GM18867 (cell line): ENCODE results near the gene AKR1C3.
"Not testable (repeated sequence)": the region's sequence is repeated elsewhere in the genome, so short reads cannot be mapped to it uniquely, and the experiment has no call there.

Source experiments
- ATAC-seq: cut with Tn5 transposase; IDR thresholded peaks from one replicate; pipeline ENCODE4 v1.9.1; 2021; ENCODE audit warnings: mild to moderate bottlenecking, moderate library complexity; ENCODE audit not compliant: unreplicated experiment

AKR1C3 gene

DNA sequence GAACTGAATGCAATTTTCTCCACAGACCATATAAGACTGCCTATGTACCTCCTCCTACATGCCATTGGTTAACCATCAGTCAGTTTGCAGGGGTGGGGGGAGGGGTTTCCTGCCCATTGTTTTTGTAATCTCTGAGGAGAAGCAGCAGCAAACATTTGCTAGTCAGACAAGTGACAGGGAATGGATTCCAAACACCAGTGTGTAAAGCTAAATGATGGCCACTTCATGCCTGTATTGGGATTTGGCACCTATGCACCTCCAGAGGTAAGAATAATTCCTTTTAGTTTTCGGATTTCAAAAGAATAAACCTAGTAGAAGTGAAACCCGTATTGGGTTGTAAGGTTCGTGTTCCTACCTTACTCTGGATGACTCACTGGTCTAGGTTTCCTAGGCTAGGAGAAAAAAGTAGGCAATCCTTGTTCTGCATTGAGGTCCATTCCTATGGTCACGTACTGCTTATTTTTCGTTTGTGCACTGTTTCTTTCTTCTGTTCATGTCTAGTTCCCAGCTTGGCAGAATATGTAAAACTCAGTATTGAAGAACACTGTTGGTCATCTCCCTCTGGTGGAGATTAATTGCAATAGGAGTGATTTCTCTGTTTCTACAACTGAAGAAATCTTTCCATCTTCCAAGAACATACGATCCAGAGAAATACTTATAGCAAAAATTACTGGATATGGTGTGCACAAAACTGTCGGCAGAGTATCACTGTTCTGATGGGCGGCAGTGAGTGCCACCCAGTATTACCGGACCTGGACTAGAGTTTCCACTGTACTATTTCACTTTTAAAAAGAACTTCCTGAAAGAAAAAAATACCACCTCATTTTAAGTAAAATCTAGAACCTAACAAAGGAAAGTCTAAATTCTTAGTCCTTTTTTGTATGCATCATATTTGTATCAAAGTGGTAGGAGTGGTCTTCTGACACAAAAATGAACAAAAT lies at the start of gene AKR1C3:
AKR1C3 (plus strand) TSS at position 150 of the 941 bp plus-strand sequence; CDS start at position 181, 31 bp downstream.
- no peak for ATAC-seq

DNA sequence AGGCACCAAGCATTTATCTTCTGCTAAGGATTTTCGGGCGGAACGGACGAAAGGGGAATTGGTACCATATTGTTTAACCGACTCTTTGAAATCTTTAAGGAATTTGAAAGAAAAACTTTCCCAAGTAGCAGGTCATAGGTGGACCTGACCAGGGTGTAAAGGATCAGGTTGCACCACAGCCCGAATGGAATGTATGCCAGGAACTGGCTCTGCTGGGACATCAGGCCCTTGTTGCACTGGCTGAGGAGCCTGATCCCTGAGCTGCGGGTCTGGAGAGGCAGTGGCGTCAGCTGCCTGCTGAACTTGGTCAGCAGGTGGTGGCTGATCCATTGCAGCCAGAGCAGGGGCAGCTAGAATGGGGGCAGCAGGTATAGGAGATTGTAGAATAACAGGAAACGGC lies 49.1 kb upstream of the AKR1C3 start:
- no peak for ATAC-seq

DNA sequence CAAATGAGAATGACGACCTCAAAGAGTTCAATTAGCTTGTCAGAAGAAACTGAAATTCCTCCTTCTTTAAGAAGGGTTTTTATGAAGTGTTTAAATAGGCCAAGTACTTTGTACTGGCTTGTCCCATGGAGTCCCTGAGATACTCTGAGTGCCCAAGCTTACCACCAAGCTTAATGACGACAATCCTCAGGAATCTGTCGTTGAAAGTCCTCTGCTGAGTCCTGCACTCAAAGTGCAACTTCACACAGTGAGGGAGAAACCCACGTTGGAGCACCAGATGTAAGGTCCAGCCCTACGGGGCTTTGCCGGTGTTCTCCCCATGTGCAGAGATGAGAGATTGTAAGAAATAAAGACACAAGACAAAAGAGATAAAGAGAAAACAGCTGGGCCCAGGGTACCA lies 47.8 kb upstream of the AKR1C3 start:
- ATAC-seq = no peak

DNA sequence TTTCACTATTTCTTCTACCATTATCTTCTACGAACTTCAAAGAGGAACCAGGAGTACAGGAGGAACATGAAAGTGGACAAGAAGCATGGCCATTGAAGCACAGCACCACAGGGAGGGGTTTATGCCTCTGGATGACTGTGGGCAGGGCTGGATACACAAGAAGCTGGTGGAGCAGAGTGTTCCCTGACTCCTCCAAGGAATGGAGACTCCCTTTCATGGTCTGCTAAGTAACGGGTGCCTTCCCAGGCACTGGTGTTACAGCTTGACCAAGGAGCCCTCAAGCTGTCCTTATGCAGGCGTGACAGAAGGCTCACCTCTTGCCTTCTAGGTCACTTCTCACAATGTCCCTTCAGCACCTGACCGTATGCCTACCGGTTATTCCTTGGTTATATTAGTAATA lies 47.2 kb upstream of the AKR1C3 start:
- ATAC-seq = not testable (repeated sequence)

DNA sequence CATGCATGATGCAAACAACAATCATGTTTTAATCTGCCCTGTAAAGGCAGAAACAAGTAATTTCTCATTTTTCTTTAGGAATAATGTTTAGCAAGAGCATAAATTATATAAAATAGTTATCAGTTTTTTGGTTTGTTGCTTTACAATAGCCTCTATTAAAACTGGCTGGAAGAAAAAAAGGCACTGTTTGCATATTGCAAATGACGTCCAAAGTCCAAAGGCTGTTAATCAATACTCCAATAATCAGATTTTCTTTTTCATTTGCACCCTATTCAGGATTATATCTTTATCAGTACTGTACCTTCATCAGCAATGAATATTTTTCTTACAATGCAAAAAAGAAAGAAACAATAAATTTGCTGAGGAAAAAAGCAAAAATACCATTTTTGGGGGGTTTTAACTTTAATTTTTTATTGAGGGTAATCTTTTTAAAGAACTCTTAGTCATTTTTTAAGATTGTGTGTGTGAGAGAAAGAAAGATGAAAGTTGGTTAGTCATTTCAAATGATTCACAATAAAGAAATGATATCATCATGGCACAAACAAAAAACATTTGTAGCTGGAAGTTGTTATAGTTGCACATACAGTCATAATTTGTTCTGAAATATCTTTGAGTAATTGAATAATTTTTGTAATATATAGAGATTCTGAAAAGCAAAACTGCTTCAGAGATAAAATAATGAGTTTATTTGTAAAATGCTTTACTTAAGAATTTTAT lies 46.1 kb upstream of the AKR1C3 start:
- no peak for ATAC-seq

DNA sequence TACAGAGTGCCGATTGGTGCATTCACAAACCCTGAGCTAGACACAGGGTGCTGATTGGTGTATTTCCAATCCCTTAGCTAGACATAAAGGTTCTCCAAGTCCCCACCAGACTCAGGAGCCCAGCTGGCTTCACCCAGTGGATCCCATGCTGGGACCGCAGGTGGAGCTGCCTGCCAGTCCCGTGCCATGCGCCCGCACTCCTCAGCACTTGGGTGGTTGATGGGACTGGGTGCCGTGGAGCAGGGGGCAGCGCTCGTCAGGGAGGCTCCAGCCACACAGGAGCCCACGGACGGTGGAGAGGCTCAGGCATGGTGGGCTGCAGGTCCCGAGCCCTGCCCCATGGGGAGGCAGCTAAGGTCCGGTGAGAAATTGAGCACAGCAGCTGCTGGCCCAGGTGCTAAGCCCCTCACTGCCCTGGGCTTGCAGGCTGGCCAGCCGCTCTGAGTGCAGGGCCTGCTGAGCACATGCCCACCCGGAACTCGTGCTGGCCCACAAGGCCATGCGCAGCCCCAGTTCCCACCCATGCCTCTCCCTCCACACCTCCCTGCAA lies 41.2 kb upstream of the AKR1C3 start:
- ATAC-seq = not testable (repeated sequence)

DNA sequence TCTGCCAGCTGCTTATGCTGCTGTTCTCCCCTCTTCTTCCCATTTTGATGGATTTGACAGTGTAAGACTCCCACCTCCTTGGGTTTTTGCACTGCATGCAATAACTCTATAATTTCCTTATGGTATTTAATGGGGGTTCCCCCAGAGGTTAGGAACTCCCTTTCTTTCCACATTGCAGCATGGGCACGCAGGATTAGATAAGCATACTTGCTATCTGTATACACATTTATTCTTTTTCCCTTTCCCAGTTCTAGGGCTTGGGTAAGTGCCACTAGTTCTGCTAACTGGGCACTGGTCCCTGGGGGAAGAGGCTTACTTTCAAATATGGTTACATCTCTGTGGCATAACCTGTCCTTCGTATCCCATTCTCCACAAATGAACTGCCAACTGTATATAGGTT lies 39.4 kb upstream of the AKR1C3 start:
- not testable (repeated sequence) for ATAC-seq

DNA sequence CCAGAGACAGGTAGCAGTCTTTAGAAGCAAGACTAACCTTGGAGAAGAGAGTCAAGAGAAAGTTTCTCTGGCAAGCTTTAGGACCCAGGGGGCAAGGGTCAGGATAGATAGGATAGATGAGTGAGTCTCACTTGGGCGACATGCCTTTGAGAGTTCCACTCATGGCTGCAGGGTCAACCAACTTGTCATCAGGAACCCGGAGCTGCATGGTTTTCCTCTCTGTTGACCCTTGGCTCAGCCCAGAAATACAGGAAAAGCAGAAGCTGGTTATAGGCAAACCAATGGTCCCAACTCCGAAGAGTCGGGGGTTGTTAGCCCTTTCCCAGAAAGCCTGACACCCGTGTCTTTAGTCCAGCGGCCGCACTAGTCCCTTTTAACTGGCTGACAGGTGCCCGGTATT lies 34.9 kb upstream of the AKR1C3 start:
- not testable (repeated sequence) for ATAC-seq

DNA sequence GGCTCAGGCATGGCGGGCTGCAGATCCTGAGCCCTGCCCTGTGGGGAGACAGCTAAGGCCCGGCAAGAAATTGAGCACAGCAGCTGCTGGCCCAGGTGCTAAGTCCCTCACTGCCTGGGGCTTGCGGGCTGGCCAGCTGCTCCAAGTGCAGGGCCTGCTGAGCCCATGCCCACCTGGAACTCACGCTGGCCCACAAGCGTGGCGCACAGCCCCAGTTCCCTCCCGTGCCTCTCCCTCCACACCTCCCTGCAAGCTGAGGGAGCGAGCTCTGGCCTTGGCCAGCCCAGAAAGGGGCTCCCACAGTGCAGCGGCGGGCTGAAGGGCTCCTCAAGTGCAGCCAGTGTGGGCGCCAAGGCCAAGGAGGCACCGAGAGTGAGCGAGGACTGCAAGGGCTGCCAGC lies 33.4 kb upstream of the AKR1C3 start:
- ATAC-seq = not testable (repeated sequence)

DNA sequence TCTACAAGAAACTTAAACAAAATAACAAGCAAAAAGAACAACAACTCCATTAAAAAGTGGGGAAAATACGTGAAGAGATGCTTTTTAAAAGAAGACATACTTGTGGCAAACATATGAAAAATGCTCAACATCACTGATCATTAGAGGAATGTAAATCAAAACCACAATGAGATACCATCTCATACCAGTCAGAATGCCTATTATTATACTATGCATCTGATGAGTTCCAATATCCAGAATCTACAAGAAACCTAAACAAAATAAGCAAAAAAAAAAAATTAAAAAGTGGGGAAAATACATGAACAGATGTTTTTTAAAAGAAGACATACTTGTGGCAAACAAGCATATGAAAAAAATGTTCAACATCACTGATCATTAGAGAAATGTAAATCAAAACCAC lies 29.6 kb upstream of the AKR1C3 start:
- no peak for ATAC-seq

DNA sequence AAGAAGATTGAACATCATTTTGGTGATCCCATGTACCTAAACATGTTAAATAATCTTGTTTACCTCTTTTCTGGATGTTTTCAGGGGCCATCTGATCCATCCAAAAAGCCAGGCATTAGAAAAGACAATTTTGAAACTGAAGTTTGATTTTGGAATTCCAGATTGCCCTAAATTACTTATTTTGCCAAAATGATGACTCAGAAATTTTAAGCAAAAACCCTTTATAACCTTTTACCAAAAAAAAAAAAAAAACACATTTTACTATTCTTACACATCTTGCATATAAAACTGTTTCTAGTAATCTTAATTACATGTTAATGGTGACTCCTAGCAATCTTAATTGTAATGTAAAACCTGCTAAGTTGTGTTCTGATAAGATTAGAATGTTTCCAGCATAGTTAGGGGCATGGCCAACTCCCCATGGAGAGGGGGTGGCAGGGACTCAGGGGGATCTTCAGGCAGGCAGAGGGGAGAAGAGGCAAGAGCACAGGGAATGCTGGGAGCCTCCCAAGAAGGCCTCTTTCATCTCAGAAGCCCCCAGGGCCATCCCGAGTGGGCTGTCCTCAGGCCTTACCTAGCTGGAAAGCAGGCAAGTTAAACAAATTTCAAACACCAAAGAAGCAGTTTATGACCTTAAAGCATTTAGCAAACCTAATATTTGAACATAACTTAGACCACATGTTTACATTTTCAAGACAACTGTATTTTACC lies 25.8 kb upstream of the AKR1C3 start:
- no peak for ATAC-seq

DNA sequence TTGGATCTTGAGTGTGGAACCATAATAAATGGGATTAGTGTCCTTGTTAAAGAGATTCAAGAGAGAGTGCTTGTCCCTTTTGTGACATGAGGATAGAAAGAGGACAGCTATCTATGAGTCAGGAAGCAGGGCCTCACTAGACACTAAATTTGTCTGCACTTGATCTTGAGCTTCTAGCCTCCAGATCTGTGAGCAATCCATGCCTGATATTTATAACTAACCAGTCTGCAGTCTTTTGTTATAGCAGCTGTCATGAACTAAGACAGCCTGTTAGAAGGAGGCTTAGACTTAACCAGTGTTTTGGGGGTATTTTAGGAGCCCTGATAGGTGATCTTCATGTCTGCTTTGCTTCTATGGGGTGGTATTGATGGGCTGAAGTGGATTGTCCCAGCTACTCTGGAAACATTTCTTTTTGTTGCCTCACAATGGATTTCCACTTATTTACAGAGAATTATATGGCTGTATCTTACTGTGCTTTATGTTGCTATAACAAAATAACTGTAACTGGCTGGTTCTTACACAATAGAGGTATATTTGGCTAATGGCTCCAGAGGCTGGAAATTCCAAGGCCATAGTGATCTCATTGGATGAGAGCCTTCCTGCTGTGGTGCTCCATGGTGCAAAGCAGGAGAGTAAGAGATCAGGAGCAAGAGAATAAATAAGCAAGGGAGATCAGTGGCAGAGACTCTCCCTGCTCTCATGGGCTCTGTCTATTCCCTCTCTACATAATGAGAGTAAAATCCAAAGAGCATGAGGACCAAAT lies 23.4 kb upstream of the AKR1C3 start:
- ATAC-seq = no peak

DNA sequence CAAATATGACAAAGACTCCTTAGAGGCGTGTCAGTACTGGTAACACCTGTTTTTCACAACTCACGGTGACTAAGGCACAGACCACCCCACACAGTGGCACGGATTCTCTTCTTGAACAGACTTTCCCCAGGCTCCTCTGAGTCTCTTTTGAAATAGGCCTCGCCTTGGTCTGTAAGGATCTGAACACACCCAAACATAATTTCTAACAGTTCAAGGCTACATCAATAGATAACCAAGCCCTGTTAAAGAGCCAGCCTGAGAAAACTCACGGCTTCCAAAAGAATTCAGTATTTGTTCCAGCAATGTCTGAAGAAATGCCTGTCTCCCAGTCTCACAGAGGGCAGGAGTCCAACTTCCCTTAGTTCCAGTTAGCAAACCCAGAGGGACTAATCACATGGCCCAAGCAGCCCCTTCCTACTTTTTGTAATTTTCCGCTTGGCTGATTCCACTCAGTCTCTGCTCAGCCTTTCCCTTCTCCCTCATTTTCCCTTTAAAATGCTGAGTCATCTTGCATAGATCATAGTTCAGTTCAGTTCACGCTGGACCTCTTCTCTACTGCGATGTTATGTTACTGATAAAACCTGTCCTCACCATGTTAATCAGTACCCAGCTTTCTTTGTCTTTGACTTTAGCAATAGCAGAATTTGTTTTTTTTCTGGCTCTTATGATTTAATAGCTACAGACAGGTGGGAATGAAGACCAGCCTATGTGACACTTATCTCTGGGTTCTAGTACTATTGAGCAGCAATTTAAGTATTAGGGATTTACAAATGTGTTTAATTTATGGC lies 22.6 kb upstream of the AKR1C3 start:
- ATAC-seq = no peak

DNA sequence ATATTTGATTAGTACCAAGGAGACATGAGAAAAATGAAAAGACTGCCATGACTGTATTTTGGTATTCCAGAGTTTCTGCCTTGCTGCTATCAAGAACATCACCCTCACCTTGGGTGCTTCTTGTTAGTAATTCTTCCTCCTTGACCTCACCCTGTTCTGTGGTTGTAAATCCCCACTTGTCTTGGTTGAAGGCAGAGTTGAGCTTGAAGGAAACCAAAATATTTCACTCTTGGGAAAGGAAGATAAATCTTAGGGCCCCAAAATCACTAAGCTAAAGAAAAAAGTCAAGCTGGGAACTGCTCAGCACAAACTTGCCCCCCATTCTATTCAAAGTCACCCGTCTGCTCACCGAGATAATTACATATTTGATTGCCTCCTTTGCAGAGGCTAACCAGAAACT lies 20.6 kb upstream of the AKR1C3 start:
- no peak for ATAC-seq

DNA sequence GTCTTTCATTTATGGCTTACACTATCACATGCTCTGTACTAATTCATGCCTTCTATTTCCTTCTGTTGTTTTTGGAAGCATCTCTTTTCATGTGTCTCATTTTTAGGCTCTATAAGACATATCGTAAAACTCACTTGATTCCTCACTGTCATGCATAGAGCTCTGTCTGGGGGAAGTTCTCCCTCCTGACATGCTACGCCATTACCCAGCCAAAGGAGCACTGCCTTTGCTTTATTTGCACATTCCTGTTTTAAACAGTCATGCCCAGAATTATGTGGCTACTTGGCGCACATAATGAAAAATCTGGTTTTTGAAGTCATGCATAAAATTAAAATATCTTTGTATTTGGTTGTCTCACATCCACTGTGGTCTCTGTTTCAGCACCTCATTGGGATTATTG lies 17.6 kb upstream of the AKR1C3 start:
- no peak for ATAC-seq

DNA sequence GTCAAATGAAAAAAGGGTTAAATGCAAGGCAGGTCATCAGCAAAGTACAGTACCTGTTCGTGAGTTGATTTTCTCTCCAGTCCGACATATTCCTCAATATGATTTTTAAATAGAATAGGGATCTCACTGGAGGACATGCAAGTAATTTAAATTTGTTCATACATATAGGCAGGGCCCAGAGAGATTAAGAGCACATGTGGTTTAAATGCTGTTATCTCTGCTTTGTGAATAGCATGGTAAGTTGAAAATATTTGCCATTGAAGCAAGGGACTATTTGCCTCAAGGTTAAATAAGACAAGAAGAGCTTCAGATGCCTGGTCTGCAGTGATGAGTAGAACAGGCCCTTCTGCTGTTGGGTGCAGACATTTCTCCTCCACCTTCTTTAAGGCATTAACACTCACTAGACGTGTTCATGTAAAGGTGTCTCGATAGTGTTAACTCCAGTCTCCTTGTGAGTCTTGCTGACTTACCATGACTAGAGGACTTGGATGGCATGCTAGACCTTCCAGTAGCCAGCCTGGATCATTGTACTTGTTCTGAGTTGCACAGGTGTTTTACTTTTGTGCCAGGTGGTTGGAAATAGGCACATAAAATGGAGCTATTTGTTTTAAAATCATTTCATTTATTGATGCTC lies 15.6 kb upstream of the AKR1C3 start:
- ATAC-seq = no peak

DNA sequence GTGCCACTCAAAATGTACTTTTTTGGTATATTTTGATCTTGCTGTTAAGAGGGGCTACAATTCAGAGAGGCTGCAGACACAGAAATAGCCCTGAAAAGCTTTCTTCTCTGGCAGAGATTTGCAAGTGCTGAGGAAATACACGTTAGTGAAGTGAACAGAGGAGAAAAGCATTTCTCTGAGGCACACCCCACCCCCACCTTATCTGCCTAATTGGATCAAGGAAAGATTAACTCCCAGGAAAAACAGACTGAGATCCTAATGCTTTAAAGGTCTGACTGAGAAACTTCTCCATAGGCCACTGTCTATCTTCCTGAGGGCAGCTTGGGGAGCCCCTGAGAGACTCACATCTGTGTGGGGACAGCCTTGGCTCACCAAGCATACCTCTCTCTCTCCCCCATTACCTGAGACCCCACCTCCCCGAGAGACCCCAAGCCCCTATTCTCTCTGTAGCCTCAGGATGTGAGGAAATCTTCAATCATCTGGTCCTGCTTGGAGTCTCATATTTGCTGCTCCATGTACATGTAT lies 14.8 kb upstream of the AKR1C3 start:
- ATAC-seq = no peak

DNA sequence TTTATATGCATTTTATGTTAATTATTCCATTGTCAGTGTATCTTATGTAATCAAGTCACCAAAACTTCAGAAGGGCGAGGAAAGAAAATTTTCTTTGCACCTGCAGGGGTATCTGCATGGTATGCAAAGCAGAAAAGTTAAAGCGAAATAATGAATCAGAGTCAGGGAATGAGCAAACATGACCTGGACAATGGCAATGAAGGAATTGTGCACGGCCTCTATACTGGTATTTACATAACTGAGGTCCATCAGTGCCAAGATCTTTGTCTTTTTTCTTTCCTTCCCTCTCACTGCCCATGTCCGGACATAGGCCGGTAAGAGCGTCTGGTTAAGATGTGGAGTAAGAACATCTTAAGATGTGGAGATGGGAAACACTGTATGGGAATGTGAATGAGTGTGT lies 14.4 kb upstream of the AKR1C3 start:
- ATAC-seq = no peak

DNA sequence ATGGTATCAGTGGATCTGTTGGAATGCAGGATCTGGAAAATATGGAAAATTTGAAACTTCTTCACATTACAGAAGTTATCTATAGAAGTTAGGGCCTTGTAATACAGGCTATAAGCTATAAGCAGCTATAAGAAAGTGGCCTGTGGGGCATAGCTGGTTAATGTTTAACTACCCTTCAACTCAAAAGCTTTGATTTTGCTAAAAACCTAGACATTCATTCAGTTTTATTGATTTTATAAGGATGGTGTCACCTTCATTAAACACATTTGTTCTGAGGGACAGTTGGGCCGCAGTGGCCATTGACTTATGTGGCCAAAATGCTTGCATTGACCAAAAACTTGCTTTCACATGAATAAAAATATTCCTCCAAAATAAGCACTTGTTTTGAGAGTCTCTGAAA lies 13.1 kb upstream of the AKR1C3 start:
- ATAC-seq = no peak
